Activated CD8-positive, alpha-beta memory T cell treated with anti-CD3 and anti-CD28 coated beads, Interleukin-2, amount 50 U/mL, for 48 hours (primary cell): ENCODE results near the gene CIAO2B.

Experiments used
- DNase-seq: peaks from one replicate; pipeline ENCODE4 v3.0.0-alpha.2; 2020

CIAO2B gene

DNA sequence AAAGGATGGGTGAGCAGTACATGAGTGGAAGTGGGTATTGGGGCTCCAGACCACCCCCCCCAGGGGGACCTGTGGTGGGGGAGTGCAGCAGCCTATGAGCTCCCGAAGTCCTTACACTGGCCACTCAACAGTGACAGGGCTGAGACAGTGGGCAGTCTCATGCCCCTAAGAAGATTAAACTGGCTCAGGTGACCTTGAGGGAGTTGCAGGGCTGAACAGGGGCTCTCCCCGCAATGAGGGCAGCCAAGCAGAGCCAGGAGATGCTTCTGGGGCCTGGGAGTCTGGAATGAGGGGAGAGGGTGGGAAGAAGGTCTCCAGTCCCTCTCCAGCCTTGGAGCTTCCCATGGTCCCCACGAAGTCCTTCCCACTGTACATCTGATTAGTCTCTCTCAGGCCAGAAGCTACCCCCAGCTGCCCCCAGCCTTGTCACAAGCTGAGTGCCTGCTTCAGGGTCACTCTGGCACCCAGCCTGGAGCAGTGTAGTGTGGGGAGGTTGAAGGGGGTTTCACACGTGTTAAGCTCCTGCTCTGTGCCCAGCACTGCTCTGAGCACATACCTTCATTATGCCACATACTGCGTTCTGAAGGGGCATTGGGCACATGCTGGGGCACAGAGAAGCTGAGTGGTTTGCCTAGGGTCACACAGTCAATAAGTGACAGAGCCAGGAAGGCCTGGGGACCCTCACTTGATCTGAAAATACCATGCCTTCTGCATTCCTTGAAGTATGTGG lies 14.5 kb downstream of the CIAO2B start:
- no peak for DNase-seq

DNA sequence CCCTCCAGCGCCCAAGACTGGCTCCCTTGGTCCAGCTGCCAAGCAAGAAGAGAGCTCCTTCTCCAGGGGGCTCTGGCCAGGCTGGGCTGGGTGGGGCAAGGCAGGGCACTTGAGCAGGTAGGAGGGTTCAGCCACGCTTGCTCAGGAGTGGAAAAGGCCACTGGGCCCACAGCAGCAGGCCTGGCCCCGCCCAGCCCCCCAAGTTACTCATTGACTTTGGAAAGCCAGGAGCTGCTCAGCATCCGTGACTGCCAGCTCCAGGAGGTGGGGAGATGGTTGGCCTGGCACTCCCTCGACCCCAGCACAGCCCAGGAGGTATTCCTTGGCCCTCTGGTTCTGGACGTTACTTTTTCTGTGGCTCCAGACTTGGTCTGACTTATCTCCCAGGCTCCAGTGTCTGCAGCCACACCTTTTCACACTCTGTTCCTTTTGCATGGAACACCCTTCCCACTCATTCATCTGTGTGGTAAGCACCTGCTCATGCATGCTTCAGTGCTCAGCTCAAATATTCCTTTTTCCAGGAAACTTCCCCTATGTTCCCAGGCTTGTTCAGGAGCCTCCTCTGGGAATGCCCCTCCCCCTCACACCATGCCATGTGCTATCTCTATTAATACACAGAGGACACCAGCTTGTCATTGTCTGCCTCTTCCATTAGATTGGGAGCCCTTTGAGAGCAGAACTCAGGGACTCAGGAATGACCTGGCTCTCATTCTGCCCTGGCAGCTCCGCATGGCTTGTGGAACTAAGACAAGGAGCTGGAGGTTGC lies 15.2 kb downstream of the CIAO2B start, which contains the start of gene CDH16:
CDH16 (minus strand) TSS at position 83 of the 766 bp plus-strand sequence. CDS start 820 bp downstream, outside the sequence.
- DNase-seq = no peak

DNA sequence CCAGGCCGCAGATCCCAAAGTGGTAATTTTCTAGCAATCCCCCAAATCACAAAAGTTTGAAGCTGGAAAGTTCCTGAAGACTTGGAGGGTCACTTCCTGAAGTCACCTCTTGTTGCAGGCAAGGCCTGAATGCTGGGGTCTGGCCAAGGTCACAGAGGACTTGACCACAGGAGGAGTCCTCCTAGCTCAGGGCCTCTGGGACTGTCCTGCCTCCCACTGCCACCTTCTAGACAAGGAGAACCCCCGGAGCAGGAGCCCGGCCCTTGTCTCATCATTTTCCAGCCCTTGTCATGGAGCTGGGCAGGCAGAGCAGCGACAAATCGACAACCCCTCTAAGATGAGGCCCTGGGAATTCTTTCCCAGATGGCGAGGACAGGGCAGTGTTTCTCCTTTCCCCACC lies 15.8 kb downstream of the CIAO2B start:
- no peak for DNase-seq

DNA sequence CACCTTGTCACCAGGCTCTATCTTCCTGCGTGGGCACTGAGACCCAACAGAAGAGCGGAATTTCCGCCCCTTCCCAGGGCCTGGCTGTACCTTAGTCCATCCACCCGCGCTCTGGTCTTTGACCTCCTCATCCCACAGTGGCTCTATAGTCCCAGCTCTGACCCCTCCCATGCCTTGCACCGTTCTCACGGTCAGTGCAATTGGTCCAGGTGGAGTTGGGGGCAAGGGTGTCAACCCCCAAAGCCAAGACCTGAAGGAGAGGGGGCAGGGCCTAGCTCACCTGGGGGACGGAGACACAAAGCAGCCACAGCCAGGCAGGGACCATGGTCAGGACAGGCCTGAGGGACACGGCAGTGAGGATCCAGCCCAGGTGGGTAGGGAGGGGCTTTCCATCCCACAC lies 16.5 kb downstream of the CIAO2B start:
- no peak for DNase-seq

DNA sequence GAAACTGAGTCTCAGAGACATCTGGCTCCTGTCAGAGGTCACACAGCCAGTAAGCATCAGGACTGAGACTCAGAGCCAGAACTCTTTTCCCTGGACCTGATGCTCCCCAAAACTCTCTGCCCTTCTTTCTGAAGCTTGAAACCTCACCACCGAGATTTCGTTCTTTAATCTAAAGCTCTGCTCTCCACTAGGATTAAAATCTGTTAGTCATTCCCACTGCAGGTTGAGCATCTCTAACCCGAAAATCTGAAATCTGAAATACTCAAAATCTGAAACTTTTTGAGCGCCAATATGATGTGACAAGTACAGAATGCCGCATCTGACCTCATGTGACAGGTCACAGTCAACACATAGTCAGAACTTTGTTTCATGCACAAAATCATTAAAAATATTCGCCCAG lies 17.7 kb downstream of the CIAO2B start:
- DNase-seq = no peak

DNA sequence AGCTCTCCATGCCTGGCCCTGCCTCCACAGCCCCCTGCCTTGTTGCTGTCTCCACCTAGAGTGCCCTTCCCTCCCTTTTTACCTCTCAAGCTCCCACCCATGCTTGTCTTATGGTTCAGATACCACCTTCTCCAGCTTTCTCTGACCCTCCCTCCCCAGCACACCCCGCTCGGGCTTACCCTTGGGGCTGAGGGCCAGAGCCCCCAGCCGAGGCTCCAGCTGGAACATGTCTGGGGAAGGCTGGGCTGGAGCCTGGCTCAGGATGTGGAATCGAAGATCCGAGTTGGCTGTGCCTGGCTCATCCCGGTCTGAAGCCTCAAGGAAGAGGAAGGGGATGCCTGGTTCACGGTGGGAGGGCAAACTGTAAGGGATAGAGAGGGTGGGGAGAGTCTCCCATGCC lies 19.2 kb downstream of the CIAO2B start:
- no peak for DNase-seq

DNA sequence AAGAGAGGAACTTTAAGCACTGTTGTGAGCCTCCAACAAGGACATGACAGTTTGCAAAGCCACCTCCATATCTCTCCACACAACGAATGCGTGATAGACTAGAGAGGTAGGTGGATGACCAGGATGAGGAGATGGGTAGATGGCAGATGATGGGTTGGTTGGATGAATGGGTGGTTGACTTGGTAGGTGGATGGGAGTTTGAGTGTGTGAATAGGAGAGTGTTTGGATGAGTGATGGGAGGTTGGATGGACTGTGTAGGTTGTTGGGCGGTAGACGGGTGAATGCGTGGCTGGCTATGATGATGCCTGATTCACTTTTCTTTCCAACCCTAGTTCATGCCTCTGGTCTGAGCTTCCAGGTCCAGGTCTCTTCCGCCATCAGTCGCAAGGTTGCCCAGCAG lies 19.7 kb downstream of the CIAO2B start:
- DNase-seq = no peak

DNA sequence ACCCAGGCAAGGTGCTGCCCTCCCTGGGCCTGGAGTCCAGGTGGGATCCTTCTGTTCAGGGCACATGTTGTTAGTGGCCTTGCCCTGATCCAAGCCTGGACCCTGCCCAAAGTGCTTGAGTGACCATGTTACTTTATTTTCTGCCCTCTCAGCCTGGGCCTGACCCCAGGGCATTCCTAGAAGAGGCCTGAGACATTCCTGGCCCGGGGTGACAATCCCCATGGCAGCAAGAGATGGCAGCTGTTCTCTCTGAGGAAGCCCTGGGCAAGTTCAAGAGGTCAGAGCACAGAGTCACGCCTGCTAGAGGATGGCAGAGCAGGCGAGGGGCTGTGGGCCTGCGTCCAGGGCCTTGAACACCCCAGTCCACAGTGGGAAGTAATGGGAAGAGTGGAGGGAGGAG lies 20.5 kb downstream of the CIAO2B start:
- DNase-seq = no peak

DNA sequence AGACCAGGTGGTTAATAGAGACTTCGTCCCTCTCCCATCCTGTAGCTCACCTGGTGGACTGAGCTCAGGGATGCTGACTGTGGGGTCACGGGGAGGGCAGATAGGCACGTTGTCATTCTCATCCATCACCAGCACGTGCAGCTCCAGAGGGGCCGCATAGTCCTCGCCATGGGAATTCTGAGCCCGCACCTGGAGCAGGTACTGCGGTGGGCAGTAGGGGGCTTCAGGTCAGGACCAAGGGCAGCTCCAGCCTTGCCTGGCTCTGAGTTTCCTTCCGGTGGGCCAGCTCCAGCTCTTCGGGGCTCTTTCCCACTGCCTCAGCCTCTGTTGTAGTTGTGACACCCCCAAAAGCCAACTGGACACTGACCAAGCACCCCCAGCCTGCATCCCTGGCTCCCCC lies 21.1 kb downstream of the CIAO2B start:
- no peak for DNase-seq

DNA sequence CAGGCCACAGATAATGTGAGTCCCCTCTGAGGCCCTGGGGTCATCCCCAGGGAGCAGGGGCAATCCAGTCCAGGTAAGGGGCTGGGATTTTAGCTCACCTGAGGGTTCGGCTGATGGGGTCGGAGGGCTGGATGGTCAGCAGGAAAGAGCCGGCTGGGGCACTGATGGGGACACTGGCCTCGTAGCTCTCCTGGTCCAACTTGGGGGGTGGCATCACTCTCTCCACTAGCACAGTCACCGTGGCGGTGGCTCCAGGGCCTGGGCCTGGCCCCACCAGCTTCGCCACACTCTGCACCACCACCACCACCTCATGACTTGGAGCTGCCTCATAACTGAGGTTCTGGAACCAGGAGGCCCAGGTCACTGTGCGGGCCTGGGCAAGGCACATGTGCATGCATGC lies 22.4 kb downstream of the CIAO2B start:
- DNase-seq = no peak

DNA sequence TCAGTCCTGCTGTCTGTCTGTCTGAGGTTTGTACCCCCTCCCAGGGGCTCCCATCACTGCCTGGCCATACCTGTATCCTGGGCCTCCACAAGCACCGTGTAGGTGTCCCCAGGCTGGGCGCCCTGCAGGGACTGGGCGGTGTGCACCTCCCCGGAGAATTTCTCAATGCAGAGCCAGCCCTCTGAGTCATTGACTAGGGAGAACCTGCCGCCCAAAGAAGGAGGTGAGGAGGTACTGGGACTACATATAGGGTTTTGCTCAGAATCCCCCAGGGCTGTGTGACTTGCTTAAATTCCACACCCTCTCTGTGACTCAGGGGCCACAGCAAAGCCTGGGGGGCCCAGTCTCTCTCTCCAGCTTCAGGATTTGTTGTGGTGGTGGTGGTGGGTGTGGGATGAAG lies 23.1 kb downstream of the CIAO2B start:
- DNase-seq = no peak

DNA sequence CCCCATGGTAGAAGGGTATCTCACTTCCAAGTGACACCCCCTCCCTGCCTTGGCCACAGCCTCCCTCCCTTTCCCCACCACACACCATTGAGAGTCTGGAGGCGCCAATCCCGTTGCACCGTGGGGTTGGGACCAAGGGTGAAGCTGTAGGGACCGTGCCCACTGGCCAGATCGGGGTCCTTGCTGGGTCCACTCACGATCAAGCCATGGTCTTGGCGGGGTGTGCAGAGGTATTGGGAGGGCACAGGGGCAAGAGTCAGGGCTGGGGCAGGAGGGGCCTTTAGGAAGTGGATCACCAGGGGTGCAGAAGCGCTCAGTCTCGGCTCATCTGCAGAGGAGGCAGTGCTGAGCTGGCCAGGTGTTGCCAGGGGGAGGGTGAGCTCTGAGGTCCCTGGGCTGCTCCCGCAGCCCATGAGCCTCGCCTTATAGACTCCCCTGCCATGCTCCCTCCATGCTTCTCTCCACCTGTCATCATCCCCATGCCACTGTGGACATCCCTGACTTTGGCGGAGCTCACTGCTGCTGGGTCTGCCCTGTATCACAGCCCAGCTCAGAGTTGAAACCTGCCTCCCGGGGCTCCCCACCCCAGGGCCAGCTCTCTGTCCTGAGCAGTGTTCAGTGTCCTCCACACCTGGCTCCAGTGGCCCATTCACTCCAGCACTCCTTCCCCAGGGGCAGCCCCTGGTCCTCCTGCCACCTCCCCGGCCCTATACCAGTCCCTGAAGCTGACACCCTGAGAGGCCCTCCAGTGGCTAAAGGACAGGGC lies 23.8 kb downstream of the CIAO2B start:
- DNase-seq = no peak

DNA sequence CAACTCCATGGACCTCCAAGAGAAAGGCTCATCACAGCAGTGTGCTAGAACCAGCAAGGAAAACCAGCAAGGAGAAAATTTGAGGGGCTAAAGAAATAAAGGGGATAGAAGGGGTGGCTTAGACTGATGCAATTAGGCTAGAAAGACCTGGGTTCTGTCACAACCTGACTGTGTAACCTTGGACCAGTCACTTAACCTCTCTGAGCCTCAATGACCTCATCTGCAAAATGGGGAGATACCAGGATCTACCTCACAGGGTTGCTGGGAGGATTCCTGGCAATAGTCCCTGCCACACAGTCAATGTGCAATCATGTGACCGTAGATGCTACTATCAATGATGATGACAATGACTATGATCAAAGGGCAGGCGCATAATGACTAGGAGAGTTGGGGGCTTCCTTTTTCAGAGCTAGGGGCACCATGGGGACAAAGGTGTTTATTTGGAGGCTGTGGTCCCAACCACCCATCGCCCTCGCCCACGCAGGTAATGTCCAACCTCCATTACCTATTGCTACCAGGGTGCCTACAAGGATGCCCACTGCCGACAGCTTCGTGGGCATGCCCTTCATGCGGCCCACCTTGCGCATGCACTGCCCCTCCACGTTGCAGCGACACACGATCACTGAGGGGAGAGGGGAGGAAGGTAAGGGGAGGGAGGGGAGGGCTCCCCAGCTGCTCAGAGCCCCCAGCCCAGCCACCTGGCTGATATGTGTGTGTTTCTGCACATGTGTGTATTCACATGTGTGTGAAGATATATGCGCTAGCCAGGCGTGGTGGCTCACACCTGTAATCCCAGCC lies 25.2 kb downstream of the CIAO2B start:
- DNase-seq = no peak

DNA sequence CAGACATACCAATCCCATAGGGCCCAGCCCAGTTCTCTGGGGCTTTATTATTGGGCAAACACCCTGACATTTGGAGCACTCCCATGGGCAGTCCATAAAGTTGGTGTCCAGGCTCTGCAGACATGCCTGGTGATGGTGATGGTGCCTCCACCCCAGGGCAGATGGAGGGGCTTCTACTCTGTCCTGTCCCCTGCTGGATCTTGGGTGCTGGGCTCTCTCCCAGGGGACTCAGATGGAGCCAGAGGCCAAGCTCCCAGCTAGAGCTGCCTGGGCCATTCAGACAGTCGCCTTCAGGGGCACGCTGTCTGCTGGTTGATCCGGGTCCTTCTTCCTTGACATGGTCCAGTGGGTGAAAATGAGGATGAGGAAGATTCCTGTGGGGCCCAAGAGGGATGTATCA lies 26.1 kb downstream of the CIAO2B start:
- DNase-seq = no peak

DNA sequence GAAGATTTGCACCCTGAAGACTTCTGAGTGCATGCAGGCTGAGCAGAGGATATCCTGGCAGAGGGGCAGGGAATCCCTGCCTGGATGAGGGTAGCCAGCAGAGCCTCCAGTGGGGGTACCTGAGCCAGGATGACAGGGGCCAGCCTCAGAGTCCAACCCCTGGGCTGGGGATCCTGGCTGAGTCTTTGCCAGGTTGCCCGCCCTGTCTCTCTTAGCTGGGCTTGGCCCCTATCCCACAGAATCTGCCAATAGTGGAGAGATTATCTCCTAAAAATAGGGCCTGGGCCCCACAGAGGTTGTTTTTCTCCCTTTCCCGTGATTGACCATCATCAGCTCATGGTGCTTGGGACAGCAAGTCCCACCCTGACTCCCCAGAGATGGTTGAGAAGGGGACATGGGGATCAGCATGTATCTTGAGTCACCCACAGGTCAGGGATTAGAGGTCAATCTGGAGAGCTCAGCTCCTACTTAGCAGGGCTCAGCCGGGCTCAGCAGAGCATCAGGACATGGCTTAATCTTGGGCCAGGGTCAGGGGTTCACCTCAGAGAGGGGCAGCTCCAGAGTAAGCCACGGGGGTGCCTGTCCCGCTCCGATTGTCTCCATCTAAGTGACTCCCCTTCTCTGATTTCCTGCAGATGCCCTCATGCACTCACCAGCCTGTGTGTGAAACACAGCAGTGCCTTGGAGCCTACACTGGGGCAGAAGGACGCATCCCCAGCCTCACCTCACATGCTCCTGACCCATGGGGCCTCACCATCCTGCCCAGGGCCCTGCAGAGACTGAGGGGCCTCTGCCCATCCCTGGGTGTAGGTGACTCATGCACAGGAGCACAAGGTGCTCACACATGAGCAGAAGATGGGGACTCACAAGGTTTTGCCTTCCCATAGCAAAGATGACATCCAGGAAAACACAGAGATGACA lies 27.0 kb downstream of the CIAO2B start:
- no peak for DNase-seq

DNA sequence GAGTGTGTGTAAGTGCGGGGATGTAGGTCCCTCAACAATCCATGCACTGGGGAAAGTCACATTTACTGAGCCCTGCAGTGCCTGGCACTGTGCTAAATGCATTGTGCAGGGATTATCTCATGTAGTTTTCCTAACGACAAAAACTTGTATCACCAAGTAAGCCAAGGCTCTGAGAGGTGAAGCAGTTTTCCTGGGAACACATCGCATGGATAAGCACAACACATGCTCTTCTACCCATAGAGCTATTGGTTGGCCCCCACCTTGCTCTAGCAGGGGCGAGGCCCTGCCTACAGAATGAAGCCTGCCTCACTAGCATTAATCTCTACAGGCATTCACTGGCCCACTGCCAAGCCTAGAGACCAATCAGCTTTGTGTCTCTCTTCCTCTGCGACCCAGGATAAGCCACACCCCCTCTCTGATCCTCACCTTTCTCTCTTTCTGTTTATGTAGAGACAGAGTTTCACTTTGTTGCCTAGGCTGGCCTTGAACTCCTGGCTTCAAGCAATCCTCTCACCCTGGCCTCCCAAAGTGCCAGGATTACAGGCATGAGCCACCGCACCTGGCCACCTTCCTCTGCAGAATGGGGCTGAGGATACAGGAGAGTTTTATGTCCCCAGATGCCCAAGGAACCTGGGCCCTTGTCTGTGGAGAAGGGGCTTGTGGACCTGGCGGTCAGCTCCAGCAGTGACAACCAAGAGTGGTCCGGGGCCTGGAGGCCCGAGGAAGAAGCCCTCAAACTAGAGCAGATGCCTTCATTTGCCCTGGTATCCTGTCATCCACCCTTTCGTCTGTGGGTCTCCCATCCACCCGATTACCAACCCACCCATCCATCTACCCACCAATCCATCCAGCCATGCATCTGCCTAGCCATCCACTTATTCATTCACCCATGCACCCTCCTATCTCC lies 28.3 kb downstream of the CIAO2B start:
- DNase-seq = no peak

DNA sequence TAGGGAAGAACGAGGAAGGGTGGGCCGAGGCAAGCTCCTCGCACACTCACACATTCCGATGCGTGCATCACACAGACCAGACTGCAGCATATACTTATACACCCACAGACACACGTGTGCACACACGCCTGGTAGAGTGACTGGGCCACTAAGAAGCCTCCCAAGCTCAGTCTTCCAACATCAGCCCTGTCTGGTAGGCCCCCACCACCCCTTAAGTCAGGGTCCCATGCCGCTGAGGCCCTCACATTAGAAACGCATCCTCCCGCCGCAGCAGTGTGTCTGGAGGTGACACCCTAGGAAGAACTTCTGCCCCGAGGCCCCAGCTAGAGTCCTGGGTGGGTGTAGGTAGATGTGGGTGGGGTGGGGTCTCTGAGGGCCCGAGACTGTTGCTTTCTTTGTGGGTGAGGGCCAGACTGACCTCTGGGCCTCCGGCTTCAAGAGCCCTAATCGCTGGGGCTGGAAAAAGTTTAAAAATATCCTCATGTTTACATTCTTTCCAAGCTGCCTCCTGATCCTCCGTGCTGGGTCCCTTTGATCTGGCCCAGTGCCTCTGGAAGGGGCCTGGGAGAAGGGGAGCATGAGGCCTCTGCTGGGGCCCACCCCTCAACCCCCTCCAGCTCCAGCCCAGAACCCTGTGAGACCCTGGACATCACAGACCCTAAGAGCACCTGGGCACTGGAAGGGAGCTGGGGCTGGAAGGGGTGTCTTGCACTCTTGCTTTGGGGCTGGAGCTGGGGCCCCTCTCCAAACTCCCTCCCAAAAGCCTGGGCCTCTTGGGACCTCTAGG lies 29.2 kb downstream of the CIAO2B start:
- no peak for DNase-seq

DNA sequence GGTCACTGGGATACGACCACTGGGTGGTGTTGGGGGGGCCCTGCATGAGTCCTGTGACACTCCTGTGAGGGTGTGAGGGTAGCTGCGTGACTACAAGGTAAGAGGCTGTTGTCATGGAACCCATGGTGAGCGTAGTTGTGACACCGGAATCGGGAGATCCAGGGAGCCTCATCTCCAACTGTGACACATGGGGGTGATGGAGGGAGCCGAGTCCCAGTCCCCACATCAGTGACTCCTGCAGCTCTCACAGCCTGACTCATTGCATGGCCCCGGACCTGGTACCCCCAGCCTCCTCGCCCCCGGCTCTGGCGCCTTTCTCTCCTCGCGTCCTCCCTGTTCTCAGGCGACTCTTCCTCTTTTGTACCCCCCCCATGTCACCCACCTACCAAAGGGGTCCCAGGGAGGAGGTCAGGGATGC lies 29.8 kb downstream of the CIAO2B start:
- DNase-seq = no peak

DNA sequence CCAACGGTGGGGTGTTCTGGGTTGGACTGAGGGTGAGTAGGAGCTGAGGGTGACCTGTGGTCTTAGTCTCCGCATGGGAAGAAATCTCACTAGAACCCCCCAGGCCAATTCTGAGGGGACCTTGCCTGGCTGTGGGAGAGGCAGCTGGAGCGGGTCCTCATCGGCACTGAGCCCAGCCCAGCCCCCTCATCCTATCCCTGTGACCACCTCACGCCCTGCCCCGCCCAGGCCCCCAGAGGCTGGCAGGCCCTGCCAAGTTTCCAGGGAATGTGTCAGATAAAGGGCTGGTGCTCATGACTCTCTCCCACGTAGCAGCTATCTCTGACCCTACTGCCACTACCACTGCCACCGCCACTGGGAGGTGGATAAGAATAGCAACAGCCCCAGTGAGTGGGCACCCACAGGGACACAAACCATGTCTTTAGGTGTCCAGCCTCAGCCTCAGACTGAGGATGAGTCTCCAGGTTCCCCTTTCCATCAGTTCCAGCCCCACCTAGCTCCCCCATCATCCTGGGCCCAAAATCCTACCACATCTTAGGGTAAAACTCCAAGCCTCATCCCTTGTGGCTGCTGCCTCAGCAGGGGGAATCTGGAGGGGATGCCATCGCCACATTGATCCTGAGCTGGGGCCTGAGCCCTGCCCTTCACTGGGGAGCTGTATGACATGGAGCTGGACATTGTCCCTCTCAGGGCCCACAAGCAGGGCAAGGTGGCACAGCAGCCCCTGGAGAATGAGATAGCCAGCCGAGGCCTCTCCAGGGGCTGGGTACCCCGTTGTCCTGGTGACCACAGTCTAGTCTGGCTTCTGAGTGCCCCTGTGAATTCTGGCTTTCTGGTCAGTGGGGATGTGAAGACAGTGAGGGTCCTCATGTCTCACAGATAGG lies 30.4 kb downstream of the CIAO2B start:
- DNase-seq = no peak
